ENCODE results near the gene IQGAP2.

DNA sequence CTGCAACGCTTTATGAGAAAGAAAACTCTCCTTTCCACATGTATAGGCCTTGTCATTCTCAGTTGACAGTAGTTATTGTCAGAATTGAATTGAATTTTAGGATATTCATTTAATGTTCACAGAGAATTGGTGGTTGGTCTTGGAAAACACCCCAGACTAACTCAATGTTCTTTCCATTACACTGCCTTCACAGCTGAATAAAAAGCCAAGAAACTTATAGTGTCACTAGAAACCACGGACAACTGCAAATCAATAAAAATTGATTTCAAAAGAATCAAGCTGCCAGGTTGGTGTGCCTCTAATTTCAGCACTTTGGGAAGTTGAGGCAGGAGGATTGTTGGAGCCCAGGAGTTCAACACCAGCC is 38.9 kb upstream of the IQGAP2 start:
- no peak for TF ChIP-seq EZH2 (IDR thresholded peaks at IDR 0.05; ENCODE audit: low read length)
- TF ChIP-seq, protein P1, sequence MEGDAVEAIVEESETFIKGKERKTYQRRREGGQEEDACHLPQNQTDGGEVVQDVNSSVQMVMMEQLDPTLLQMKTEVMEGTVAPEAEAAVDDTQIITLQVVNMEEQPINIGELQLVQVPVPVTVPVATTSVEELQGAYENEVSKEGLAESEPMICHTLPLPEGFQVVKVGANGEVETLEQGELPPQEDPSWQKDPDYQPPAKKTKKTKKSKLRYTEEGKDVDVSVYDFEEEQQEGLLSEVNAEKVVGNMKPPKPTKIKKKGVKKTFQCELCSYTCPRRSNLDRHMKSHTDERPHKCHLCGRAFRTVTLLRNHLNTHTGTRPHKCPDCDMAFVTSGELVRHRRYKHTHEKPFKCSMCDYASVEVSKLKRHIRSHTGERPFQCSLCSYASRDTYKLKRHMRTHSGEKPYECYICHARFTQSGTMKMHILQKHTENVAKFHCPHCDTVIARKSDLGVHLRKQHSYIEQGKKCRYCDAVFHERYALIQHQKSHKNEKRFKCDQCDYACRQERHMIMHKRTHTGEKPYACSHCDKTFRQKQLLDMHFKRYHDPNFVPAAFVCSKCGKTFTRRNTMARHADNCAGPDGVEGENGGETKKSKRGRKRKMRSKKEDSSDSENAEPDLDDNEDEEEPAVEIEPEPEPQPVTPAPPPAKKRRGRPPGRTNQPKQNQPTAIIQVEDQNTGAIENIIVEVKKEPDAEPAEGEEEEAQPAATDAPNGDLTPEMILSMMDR (optimal IDR thresholded peaks at IDR 0.05 in 1 of 3, IDR thresholded peaks at IDR 0.05 in 1 of 3, conservative IDR thresholded peaks at IDR 0.05 in 1 of 3; ENCODE audit: extremely low read depth in 1 of 3, insufficient read depth in 2 of 3, low read length in 3 of 3) = no peak

All from keratinocyte (primary cell).